Measurements from ENCODE around the gene SPEM3.

The SPEM3 gene

DNA sequence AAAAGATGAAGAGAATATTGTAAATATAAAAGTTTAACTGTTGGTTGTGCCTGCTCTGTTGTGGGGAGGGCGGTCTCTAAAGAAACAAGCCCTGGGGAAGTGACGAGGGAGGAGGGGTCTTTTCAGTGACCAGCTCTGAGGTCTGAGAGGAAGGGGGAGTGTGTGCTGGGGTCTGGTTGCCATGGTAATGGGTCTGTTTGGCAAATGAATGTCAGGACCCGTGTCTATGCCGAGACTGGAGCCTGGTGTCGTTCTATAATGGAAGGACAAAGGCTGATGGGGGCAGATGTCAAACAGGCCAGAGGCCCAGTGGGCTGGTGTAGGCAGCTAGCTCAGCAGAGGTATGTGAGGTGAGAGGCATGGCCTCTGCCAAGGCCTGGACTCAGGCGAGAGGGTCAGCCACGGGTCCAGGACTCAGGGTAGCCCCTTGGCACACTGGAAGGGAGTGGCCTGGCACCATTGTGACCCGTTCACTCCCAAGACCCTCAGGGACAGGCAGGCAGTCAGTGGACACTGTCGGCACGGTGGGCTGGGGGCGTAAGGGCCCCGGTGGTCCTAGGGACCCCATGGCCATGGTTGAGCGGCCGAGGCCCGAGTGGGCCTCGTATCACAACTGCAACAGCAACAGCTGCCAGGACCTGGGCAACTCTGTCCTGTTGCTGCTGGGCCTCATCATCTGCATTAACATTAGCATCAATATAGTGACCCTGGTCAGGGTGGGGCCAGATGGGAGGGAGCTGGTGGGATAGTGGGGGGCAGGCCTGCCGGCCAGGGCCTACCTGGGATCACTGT lies 8.6 kb upstream of the SPEM3 start, which contains the start of gene SPEM1:
Gene SPEM1 (plus strand): TSS at position 506 of the 792 bp plus-strand sequence. CDS start 61 bp downstream, at position 567.
- no peak within 1 kb of the TSS for H3K27ac ChIP-seq (replicated peaks)
- H3K4me3 ChIP-seq (replicated peaks; ENCODE audit: insufficient read depth, low read length), result no peak within 1 kb of the TSS
- H3K27me3 ChIP-seq (ENCODE audit: insufficient read depth, poor library complexity, severe bottlenecking), result no peaks in the 10 kb centered on the region
- no peak for DNase-seq (ENCODE audit: low read depth in 1 of 2, low spot score in 1 of 2)
- TF ChIP-seq, protein P1, sequence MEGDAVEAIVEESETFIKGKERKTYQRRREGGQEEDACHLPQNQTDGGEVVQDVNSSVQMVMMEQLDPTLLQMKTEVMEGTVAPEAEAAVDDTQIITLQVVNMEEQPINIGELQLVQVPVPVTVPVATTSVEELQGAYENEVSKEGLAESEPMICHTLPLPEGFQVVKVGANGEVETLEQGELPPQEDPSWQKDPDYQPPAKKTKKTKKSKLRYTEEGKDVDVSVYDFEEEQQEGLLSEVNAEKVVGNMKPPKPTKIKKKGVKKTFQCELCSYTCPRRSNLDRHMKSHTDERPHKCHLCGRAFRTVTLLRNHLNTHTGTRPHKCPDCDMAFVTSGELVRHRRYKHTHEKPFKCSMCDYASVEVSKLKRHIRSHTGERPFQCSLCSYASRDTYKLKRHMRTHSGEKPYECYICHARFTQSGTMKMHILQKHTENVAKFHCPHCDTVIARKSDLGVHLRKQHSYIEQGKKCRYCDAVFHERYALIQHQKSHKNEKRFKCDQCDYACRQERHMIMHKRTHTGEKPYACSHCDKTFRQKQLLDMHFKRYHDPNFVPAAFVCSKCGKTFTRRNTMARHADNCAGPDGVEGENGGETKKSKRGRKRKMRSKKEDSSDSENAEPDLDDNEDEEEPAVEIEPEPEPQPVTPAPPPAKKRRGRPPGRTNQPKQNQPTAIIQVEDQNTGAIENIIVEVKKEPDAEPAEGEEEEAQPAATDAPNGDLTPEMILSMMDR (IDR thresholded peaks at IDR 0.05; ENCODE audit: insufficient read depth, low read length), result no peak
- TF ChIP-seq SPI1 (IDR thresholded peaks at IDR 0.05; ENCODE audit: borderline replicate concordance, low read depth) (no peak), REST (IDR thresholded peaks at IDR 0.05; ENCODE audit: insufficient replicate concordance, low read depth) (no peak), POLR2AphosphoS5 (IDR thresholded peaks at IDR 0.05; ENCODE audit: low read depth) (no peak), GABPA (IDR thresholded peaks at IDR 0.05; ENCODE audit: low read depth) (no peak)

GRCh38 chr17:7421186-7421585 lies 7.5 kb upstream of the SPEM3 start:
- DNase-seq (ENCODE audit: low read depth in 1 of 2, low spot score in 1 of 2), result no peak
- no peak overlapping the region for H3K27ac ChIP-seq (replicated peaks)
- no peak overlapping the region for H3K4me3 ChIP-seq (replicated peaks; ENCODE audit: insufficient read depth, low read length)
- H3K27me3 ChIP-seq (ENCODE audit: insufficient read depth, poor library complexity, severe bottlenecking), result no peaks in the 10 kb centered on the region
- TF ChIP-seq, protein P1 (IDR thresholded peaks at IDR 0.05; ENCODE audit: insufficient read depth, low read length), result no peak
- no peak for TF ChIP-seq SPI1 (IDR thresholded peaks at IDR 0.05; ENCODE audit: borderline replicate concordance, low read depth)
- no peak for TF ChIP-seq REST (IDR thresholded peaks at IDR 0.05; ENCODE audit: insufficient replicate concordance, low read depth)
- no peak for TF ChIP-seq GABPA (IDR thresholded peaks at IDR 0.05; ENCODE audit: low read depth)
- TF ChIP-seq POLR2AphosphoS5 (IDR thresholded peaks at IDR 0.05; ENCODE audit: low read depth), result no peak

- no peak for DNase-seq (ENCODE audit: low read depth in 1 of 2, low spot score in 1 of 2)
- Histone ChIP-seq H3K27me3 (ENCODE audit: insufficient read depth, poor library complexity, severe bottlenecking) (no peaks in the 10 kb centered on the region), H3K27ac (replicated peaks) (no peak overlapping the region), H3K4me3 (replicated peaks; ENCODE audit: insufficient read depth, low read length) (no peak overlapping the region)
- TF ChIP-seq SPI1 (IDR thresholded peaks at IDR 0.05; ENCODE audit: borderline replicate concordance, low read depth) (no peak), POLR2AphosphoS5 (IDR thresholded peaks at IDR 0.05; ENCODE audit: low read depth) (no peak)
- TF ChIP-seq, protein P1 (IDR thresholded peaks at IDR 0.05; ENCODE audit: insufficient read depth, low read length), result no peak
Measured at GRCh38 chr17:7423679-7424078, 5.0 kb upstream of the SPEM3 start.
